ENCODE measurements around the gene EFNA1.
A peak's percentile ranks its signal among the peaks of the same experiment; 100 is the strongest.
"Not testable (repeated sequence)": the region's sequence is repeated elsewhere in the genome, so short reads cannot be mapped to it uniquely, and the experiment has no call there.

The EFNA1 gene

DNA sequence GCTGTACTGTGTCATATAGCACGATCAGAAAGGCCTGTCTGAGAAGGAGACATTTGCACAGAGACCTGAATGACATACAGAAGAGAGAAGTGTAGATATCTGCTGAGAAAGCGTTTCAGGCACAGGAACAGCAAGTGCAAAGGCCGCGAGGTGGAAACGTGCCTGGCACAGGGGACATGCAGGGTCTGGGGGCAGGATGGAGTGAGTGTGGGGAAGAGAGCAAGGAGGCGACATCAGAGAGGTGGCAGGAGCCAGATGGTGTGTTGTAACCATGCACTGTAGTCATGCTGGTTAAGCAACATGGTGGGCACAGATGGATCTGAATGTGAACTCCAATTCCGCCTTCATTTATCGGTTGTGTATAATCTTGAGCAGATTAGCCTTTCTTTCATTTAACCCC, 32.5 kb downstream of the EFNA1 start:
- DNase-seq = no peak

DNA sequence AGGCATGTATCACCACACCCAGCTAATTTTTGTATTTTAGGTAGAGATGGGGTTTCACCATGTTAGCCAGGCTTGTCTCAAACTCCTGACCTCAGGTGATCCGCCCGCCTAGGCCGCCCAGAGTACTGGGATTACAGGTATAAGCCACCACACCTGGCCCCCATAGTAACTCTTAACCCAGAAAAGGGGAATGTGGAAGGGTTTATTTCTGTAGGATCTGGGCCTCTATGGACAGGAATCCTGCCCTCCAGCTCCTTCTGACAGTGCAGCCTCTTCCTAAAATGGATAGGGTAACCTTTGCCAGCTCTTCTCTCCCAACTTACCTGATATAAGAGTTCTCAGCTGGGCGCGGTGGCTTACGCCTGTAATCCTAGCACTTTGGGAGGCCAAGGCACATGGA, 35.0 kb downstream of the EFNA1 start:
- not testable (repeated sequence) for DNase-seq

DNA sequence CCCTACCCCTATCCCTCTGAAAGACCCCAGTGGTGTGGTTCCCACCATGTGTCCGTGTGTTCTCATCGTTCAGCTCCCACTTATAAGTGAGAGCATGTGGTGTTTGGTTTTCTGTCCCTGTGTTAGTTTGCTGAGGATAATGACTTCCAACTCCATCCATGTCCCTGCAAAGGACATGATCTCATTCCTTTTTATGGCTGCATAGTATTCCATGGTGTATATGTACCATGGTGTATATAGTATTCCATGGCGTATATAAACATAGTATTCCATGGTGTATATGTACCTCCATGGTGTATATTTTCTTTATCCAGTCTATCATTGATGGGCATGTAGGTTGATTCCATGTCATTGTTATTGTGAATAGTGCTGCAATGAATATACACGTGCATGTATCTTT, 36.1 kb downstream of the EFNA1 start:
- DNase-seq = not testable (repeated sequence)

DNA sequence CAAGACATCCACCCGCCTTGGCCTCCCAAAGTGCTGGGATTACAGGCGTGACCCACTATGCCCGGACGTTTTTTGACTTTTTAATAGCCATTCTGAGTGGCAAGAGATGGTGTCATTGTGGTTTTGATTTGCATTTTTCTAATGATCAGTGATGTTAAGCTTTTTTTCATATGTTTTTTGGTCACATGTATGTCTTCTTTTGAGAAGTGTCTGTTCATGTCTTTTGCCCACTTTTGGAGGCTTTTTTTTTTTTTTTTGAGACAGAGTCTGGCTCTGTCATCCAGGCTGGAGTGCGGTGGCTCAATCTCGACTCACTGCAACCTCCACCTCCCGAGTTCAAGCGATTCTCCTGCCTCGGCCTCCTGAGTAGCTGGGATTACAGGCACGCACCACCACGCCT, 36.9 kb downstream of the EFNA1 start:
- not testable (repeated sequence) for DNase-seq

DNA sequence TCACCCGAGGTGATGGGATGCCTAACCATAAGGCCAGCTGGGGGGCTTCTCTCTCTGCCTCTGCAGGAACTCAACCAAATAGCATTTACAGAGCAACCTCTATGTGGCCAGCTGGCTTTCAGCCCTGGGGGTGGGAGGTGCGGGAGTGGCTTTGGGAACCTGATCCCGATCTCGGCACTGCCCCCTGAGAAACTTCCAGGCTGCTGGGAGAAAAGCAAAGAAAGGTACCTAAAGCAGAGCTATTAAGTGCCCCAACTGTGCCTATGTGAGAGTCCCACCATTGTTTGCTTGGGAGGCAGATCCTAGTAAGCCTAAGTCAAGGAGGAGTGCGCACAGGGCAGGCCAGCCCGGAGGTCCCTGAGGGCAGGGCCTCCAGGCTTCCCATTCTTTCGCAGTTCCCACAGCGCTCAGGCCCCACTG, 38.4 kb downstream of the EFNA1 start:
- DNase-seq = no peak

DNA sequence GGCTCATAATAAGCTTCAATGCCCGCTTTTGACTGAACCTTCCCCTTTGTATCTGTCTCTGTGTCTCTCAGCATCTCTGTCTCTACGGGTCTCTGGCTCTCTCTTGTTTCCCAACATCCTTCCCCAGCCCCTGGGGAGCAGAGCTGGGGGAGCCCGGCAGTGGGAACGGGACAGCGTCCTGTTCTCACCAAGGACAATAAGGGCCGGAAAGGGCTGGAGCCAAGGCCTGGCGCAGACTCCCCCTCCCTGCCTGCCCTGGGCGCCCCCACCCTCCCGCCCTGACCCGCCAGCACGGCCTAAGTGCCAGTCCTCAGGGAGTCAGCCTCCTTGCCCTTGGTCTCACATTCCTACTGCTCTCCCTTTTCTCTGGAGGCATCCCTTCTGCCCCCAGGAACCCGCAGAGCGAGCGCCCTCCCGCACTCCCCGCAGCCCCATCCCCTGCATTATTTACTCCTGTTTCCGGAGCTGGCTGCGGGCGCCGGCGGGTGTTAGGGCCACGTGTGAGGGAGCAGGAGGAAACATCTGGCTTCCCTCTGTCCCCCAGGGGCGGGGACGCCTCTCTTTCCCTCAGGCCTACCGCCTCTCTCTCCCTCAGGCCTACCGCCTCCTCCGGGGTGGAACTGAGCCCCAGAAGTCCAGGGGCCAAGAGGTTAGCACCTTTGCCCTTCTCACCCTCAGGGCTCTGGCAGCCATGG, 38.9 kb downstream of the EFNA1 start:
- no peak for DNase-seq

DNA sequence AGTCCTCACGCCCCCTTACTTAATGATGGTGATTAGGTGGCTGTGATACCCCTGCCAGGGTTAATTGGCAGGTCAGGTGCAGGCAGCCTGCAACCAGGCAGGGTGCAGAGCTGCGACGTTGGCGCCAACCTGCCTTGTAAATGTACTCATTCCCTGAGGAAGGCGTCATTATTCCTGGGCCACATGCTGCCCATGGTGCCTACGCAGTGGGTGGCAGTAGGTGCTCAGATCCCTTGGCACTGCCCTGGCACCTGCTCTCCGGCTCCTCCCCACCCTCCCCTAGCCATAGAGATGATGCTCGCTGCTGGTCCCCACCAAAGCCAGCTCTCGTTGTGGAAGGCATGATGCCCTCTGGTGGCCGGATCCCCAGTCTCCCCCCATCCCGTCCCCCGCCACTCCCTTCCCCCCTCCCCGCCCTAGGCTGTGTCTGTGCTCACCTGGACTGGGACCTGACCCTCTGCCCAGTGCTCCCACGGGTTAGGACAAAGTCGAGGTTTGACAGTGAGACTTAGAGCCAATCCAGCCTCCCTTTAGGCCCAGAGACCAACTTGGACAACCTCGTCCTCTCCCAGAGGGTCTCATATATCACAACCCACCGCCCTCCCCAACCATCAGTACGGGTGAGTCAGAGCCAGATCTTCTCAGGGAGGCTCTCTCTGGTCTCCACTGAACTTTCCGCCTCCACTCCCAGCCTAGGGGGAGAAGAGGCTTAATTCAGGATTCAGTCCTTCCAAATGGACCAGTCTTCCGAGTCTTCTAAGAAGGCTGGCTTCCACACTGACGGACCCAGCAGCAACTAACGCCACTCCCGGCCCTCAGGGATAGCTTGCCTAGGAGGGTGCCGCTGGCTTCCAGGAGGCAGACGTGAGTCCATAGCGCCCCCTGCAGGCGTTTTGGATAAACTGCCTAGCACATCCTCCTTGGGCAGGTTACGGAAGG, 39.8 kb downstream of the EFNA1 start:
- DNase-seq = peak; percentile 57

DNA sequence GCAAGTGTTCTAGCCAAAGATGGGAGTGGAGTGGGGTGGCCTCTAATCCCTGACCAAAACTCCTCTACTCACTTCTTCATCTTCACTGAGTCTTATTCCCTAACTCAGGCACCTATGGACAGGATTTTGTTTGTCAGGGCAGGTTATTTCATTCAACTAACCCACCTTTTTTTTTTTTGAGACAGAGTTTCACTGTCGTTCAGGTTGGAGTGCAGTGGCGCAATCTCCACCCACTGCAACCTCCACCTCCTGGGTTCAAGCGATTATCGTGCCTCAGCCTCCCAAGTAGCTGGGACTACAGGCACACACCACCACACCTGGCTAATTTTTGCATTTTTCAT, 40.4 kb downstream of the EFNA1 start:
- DNase-seq = not testable (repeated sequence)

DNA sequence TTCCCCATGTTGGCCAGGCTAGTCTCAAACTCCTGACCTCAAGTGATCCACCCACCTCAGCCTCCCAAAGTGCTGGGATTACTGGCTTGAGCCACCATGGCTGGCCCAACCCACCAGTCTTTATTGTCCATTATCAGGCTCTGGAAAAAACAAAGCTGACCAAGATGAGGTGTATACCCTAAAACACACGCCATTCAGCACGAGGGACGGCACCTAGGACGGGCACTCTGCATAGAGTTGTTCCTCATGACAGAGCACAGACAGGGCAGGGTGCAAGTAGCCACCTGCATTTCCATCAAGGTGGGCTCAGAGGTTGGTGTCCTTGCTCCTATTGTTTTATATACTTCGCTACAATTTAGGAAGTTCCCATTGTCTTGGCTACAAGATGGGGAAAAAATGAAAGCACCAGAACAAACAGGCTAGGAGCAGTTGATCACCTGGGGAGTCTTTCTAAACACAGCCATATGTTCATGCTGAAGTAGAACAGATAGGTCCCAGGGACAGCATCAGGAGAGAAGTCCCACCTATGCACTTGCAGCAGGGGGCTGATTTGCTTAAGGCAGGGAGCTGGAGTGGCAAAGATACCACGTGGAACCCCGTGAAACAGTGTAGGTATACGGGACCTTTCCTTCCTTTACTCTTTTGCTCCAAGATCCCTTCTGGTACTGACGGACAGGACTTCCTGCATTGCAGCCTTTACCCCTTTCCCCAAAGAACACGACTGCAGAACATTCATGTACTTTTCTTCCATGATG, 41.0 kb downstream of the EFNA1 start:
- no peak for DNase-seq

DNA sequence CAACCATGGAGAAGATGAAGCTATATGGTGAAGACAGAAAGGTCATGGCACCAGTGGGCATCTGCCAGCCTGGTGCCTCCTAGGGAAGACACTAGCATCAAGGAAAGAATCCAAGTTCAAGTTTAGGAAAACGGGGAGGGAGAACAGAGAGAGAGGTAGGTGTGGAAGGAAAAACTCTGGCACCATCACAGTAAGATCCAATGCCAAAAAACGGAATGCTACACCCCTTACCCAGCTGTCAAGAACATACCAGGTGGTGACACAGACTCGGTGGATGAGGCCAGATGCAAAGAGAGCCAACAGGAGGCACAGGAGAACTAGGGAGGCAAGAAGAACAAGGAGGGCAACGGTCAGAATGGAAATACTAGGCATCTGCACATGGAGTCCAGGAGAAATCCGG, 41.9 kb downstream of the EFNA1 start:
- DNase-seq = no peak

DNA sequence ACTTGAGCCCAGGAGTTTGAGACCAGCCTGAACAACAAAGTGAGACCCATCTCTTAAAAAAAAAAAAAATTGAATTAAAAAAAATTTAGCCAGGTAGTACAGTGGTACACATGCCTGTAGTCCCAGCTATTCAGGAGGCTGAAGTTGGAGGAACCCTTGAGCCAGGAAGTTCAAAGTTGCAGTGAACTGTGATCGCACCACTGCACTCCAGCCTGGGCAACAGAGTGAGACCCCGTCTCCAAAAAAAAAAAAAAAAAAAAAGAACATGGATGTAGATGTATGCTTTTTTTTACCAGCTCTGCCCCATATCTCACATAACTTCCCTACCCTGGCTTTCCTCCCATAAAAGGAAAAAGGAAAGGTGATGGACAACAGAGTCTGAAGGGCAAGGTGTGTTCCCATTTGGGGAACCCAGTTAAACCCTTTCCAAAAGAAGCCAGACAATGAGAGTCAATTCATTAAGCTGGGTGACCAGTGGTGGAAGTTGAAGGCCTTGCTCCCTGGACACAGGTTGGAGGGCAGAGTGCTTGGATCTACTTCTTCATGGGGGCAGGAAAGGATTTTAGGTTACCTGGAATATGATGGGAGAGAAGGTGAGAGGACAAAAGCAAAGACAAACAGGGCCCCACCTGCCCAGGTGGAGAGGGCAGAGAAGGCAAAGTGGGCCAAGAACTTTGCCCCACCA, 42.6 kb downstream of the EFNA1 start:
- DNase-seq = no peak

DNA sequence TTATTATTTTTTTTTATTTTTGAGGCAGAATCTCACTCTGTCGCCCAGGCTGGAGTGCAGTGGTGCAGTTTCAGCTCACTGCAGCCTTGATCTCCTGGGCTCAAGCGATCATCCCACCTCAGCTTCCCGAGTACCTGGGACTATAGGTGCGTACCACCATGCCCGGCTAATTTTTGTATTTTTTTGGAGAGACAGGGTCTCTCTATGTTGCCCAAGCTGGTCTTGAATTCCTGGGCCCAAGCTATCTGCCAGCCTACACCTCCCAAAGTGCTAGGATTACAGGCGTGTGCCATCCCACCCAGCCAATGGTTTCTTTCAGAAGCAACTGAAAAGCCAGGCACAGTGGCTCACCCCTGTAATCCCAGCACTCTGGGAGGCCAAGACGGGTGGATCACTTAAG, 43.1 kb downstream of the EFNA1 start:
- no peak for DNase-seq

DNA sequence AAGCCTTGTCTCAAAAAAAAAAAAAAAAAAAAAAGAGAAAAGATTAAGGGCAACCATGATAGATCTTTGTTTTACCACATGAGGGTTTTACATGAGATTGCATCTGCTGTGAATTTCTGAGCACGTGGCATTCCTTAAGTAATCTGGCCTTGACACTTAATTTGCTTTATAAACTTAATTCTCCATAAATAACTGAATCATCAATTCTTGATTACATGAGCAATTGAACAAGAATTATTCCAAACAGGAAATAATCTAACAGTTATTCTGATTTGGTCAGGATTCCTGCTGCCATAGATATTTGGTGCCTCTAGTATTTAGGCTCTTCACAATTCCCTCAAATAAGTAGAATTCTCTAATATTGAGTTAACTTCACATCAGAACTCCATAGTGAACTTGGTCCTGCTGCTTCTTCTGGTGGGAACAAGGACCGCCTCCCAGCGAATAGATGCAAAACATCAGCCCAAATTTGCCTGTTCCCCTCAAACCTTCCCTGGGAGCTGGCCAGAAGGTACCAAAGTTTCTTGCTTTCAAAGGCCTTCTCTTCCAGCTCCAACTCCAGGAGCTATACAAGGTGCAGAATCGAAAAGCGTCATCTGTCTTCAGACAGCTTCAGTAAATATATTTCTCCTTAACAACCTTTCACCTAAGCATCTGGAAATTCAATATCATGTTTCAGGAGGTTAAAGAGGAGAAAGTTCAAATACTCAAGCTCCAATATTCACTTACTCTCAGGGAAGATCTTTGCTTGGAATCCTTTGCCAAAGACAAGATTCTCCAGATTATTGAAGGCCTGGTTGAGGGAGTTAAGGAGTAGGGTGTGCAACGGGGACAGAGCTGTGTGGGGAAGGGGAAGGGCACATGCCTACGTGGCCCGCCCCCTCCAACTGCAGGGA, 44.4 kb downstream of the EFNA1 start:
- DNase-seq = no peak

DNA sequence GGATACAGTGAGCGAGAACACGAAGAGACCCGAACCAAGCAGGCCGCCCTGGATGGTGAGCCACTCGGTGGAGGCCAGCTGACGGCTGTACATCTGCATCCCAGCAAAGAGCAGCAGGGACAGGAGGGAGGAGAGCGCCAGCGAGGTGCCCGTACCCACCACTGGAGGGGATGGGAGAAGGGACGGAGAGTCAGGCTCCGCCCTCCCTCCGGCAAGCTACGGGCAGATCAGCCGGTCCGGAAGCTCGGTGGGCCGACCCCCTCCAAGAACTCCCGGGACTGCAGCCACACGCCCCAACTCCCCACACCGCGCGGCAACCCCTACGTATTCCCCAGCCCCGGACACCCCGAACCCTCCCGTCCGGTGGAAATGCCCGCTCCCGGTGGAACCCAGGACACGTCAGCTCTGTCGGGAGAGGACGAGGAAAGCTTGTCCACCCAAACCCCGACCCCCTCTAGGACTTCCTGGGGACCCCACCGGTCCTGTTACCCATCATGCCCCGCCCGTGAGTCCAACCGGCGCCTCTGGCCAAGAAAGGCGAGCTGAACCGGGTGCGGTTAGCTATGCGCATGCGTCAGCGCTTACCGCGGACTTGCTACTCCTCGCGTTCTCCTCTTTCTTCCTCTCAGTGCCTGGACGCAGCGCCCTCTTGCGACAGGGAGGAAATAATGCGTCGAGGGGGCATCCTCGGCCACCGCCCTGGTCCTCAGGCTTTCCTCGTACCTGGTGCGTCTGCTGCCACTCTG, 45.2 kb downstream of the EFNA1 start, which contains the start of gene KRTCAP2:
KRTCAP2 (minus strand) TSS at position 573 of the 746 bp plus-strand sequence; CDS start at position 493, 80 bp downstream.
- DNase-seq = peak; percentile 88

DNA sequence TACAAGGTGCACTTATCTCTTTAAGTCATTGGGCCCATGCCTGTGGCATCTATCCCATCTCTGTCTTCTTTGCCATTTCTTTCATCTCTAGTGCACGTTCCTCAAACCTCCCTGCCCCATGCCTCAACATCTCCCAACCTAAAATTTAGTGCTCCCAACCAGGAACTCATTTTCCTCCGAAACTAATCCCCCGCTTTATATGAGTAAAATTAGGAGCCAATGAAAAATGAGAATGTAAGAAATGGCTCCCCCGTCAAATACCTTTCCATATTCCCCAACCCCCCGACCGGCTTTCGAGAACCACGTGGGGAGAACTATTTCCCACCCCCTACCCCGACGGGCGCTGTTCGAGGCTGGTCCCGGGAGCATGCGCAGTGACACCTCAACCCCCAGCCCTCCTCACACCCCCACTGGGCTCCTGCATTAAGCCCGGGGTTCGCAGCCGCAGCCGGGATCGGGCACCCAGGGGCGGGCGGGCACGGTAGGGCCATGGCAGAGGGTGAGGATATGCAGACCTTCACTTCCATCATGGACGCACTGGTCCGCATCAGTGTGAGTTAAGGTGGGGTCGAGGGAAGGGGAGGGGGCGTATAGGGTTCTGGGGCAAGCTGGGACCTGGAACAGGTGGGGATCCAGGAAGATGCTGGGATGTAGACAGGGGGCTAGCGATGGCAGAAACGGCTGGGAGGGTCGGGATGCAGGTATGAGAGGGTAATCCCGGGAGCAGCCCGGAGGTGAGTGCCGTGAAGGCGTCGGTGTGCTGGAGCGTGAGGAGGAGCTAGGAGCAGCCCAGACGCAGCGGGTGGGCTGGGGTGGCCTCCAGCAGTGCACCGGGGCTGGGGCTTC, 46.0 kb downstream of the EFNA1 start, which contains the start of gene TRIM46:
TRIM46 (plus strand) TSS at position 372 of the 846 bp plus-strand sequence; CDS start at position 490, 118 bp downstream.
- no peak for DNase-seq

DNA sequence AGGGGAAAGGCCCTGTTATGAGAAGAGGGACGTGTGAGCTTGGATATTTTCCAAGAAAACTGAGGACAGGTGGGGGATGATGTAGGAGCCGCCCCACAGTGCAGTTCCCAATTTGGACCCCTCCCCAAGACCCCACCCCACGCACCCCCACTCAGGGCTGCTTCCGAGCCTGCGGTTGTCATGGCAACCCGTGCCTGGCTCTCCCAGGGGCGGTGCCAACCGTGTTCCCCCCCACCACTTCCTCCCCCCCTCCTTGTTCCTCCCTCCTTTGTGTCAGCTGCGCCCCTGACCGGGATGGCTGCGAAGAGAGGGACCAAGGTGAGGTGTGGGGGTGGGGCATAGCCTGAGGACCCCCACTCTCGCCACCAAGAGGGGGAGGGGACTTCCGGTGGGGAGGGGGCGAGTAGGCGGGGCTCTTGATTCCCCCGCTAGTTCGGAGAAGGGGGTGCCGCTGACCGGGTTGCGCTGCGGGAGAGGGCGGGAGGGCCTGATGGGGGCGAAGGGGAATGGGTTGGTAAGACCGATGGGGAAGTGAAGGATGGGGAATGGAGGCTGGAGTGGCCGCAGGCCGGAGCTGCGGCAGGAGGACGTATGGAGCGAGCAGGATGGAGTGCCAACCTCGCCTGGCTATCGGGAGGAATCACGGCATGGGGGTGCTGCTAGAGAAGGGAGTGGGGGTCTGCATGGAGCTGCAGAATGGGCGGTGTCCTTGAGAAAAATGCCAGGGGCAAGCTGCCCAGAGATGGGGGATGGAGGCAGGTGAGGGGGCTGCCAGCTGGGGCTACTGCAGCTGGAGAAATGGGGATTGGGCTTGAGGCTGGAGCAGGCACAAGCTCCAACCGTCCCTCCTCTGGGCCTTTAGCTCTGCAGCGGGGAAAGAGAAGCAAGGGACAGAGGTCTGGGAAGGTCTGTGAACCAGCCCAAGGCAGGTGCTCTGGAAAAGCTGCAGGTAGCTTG, 46.9 kb downstream of the EFNA1 start:
- no peak for DNase-seq

DNA sequence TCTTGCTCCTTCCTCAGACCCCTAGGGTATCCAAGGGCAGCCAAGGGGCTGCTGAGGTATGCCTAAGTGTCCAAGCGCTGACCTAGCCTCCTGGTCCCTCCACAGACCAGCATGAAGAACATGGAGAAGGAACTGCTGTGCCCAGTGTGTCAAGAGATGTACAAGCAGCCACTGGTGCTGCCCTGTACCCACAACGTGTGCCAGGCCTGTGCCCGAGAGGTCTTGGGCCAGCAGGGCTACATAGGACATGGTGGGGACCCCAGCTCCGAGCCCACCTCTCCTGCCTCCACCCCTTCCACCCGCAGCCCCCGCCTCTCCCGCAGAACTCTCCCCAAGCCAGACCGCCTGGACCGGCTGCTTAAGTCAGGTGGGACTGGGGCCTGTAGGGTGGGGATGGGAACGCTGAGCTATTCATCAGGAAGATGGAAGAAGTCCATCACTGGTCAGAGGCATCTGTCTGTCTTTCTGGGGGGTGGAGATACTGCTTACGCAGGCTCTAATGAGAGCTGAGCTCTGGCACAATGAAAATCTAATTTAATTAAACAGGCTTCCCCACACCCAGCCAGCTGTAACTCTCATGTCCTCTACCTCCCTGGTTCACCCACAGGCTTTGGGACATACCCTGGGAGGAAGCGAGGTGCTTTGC, 47.7 kb downstream of the EFNA1 start:
- no peak for DNase-seq

DNA sequence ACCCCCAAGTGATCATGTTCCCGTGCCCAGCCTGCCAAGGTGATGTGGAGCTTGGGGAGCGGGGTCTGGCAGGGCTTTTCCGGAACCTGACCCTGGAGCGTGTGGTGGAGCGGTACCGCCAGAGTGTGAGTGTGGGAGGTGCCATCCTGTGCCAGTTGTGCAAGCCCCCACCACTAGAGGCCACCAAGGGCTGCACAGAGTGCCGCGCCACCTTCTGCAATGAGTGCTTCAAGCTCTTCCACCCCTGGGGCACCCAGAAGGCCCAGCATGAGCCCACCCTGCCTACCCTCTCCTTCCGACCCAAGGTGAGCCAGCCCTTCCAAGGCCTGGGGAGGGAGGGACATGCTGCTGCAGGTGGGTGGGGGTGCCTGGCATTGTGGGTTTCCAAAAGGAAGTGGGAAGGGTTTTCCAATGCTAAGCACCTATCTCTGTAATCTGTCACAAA, 48.3 kb downstream of the EFNA1 start:
- DNase-seq = no peak
